Spleen (tissue), 11 donors: ENCODE measurements around the gene MYBPC3. TPM values are rescaled to one million over a fixed set of nuclear protein-coding genes. Genes with fewer than 3 reads are reported as not detected.

Experiments used
- DNase-seq: peaks from one replicate; pipeline ENCODE4 v3.0.0-alpha.2; 2020
- H3K27ac ChIP-seq, 8 donors: fragments of 200-600 bp; sonication (generic) in 7 of 8; 1 replicate in 4 of 8; 2 replicates in 4 of 8; pipeline versions ENCODE4 v1.5.0 to v1.8.0; 2016 to 2021; ENCODE audit warnings: inconsistent platforms in 4 of 8, mild to moderate bottlenecking in 4 of 8, moderate library complexity in 1 of 8
- H3K27me3 ChIP-seq, 7 donors: fragments of 200-600 bp; sonication (generic) in 6 of 7; replicated peaks in 1 of 7; 1 replicate in 4 of 7; 2 replicates in 3 of 7; pipeline versions ENCODE4 v1.5.0 to v1.8.0; 2016 to 2021; ENCODE audit warnings: inconsistent platforms in 3 of 7, mild to moderate bottlenecking in 1 of 7
- H3K36me3 ChIP-seq, 6 donors: fragments of 200-600 bp; sonication (generic) in 5 of 6; 1 replicate in 4 of 6; 2 replicates in 2 of 6; pipeline versions ENCODE4 v1.5.0 to v1.8.0; 2016 to 2021; ENCODE audit warnings: inconsistent platforms in 2 of 6
- H3K4me1 ChIP-seq, 6 donors: fragments of 200-600 bp; sonication (generic) in 5 of 6; 1 replicate in 3 of 6; 2 replicates in 3 of 6; pipeline versions ENCODE4 v1.5.0 to v1.8.0; 2016 to 2021; ENCODE audit warnings: inconsistent platforms in 3 of 6
- H3K4me3 ChIP-seq, 8 donors: fragments of 200-600 bp; sonication (generic) in 7 of 8; 1 replicate in 4 of 8; 2 replicates in 4 of 8; pipeline versions ENCODE4 v1.5.0 to v1.8.0; 2016 to 2021; ENCODE audit warnings: inconsistent platforms in 4 of 8, mild to moderate bottlenecking in 4 of 8, moderate library complexity in 2 of 8
- H3K9me3 ChIP-seq, 8 donors: fragments of 200-600 bp; sonication (generic) in 7 of 8; 1 replicate in 4 of 8; 2 replicates in 4 of 8; pipeline versions ENCODE4 v1.5.0 to v1.8.0; 2016 to 2021; ENCODE audit warnings: inconsistent platforms in 4 of 8
- POLR2A ChIP-seq, 3 donors: fragments of 450-650 bp; IDR thresholded peaks; one replicate each; pipeline ENCODE4 v1.5.1; 2017; ENCODE audit warnings: antibody characterized with exemption in 3 of 3, mild to moderate bottlenecking in 1 of 3
- POLR2AphosphoS5 ChIP-seq, 3 donors: sonication (generic); formaldehyde crosslinking; IDR thresholded peaks; one replicate each; pipeline ENCODE4 v1.5.1; 2017; ENCODE audit warnings: antibody characterized with exemption in 3 of 3
- WGBS, 5 donors: extraction: QIAGEN DNeasy Blood & Tissue Kit in 3 of 5; methylation state at CpG; one replicate each; pipeline versions ENCODE4 v1.1.5 to v1.1.7; 2013 to 2018; 5-methylcytosine and 5-hydroxymethylcytosine counted together
- intact Hi-C: fragments of 100-400 bp; cut with DNase I; formaldehyde crosslinking; loops from one replicate; pipeline ENCODE4 v1.15.0; 2023; ENCODE audit warnings: low total_unique reads
- polyA plus RNA-seq, 3 donors: library from polyadenylated mRNA; stranded (reverse); fragments of 200-250 nt; gene quantifications; one replicate each; pipeline ENCODE4 v1.2.1, GENCODE V29; 2013
- total RNA-seq, 7 donors: library from RNA; depleted of rRNA in 3 of 7; stranded (reverse); fragments of >200 nt in 3 of 7; fragmentation: NEBNext Ultra II Directional in 4 of 7; extraction: Animal tissue kit (Norgen Biotek cat#: 25700) in 4 of 7; gene quantifications; one replicate each; pipeline versions ENCODE4 v1.1.0 to v1.2.1, GENCODE V29; 2016 to 2021
- TF ChIP-seq, protein P1 (sequence below), 11 experiments: fragments of 200-600 bp in 7 of 11; fragments of 450-650 bp in 4 of 11; sonication (generic) in 4 of 11; IDR thresholded peaks in 8 of 11; conservative IDR thresholded peaks in 3 of 11; 1 replicate in 7 of 11; 2 replicates in 4 of 11; pipeline versions ENCODE4 v1.4.0 to v1.8.0; 2016 to 2021; ENCODE audit warnings: antibody characterized with exemption in 11 of 11, inconsistent platforms in 4 of 11, mild to moderate bottlenecking in 1 of 11
- donor health status: healthy with polysubstance abuse.
- donor health status: DM: no; HTN: no; CAD: no; lungs with moderate emphysema.
- donor health status: DM: no; HTN: no; CAD: no.
- donor health status: Bipolar disorder and iron deficiency.
- donor health status: healthy.
- donor health status: DM: no; HTN: no; CAD: no.
- donor health status: DM: yes; HTN: yes; CAD: no.

MYBPC3 gene
- total and polyA plus RNA-seq, 10 donors: 0.49 to 4.7 (median 1.5) TPM

DNA sequence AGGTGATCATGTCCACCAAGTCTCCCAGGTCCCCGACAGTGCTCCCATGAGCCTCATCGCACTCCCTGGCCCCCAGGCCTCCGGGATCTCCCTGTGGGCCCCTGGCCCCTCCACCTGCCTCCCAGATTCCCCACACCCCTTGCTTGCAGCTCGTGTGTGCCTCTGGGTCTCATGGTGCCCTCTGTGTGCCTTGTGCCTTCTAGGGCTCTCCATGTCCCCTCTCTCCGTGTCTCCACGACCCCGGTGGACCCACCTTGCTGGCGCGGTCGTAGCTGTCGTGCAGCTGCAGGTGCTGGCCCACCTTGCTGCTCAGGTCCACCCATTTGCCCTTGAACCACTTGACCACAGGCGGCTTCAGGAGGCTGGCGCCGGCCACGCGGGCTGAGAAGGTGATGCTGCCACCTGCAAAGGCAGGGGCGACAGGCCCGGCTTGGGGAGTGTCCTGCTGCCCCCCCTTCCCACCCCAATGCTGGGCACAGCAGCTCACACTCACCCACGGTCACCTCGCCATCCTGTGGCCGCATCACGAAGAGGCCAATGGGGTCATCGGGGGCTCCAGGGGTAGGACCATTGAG is 2.9 kb downstream of the MYBPC3 start:
- Histone ChIP-seq H3K27me3 (peaks cover 0 to 18% (median 0%) of the 10 kb centered on the region in 7 donors), H3K36me3 (peaks cover 0 to 44% (median 1%) of the 10 kb centered on the region in 6 donors), H3K4me1 (peaks cover 0 to 24% (median 9%) of the 10 kb centered on the region in 6 donors), H3K27ac (no peak overlapping the region), H3K9me3 (no peaks in the 10 kb centered on the region), H3K4me3 (no peak overlapping the region)
- 84 to 95% (median 90%) methylated on average over 16 to 23 of the region's 23 CpGs for WGBS, 5 donors
- no peak for DNase-seq
- intact Hi-C loops: no loop called here
- TF ChIP-seq POLR2AphosphoS5 (IDR thresholded peaks at IDR 0.05) (peak in 1 of 3 donors; percentile 28), POLR2A (IDR thresholded peaks at IDR 0.05) (no peak)

DNA sequence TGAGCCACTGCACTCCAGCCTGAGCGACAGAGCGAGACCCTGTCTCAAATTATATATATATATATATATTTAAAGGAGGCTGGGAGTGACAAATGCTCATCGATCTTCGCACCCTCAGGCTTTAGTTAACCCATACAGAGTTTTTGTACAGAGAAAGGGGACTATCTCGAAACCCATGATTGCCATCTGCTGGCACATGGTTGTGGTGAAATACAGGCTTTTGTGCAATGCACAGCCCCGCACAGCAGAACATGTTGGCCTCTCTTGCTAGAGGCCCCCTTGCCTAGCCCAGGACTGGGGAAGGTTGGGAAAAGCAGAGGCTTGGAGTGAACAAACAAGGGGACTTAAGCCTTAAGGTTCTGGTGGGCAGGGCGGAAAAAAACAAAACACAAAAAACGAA is 3.6 kb downstream of the MYBPC3 start:
- intact Hi-C loops: no loop called here
- Histone ChIP-seq H3K27me3 (peaks cover 0 to 18% (median 0%) of the 10 kb centered on the region in 7 donors), H3K9me3 (no peaks in the 10 kb centered on the region), H3K36me3 (peaks cover 0 to 42% (median 0%) of the 10 kb centered on the region in 6 donors), H3K4me1 (peaks cover 0 to 23% (median 9%) of the 10 kb centered on the region in 6 donors), H3K27ac (no peak overlapping the region), H3K4me3 (no peak overlapping the region)
- TF ChIP-seq, protein P1, sequence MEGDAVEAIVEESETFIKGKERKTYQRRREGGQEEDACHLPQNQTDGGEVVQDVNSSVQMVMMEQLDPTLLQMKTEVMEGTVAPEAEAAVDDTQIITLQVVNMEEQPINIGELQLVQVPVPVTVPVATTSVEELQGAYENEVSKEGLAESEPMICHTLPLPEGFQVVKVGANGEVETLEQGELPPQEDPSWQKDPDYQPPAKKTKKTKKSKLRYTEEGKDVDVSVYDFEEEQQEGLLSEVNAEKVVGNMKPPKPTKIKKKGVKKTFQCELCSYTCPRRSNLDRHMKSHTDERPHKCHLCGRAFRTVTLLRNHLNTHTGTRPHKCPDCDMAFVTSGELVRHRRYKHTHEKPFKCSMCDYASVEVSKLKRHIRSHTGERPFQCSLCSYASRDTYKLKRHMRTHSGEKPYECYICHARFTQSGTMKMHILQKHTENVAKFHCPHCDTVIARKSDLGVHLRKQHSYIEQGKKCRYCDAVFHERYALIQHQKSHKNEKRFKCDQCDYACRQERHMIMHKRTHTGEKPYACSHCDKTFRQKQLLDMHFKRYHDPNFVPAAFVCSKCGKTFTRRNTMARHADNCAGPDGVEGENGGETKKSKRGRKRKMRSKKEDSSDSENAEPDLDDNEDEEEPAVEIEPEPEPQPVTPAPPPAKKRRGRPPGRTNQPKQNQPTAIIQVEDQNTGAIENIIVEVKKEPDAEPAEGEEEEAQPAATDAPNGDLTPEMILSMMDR (IDR thresholded peaks at IDR 0.05 in 8 of 11, conservative IDR thresholded peaks at IDR 0.05 in 3 of 11): peak in 2 of 11 experiments; percentile 11 to 15
- no peak for TF ChIP-seq POLR2AphosphoS5 (IDR thresholded peaks at IDR 0.05)
- 48 to 75% (median 62%) methylated on average over 6 to 8 of the region's 8 CpGs for WGBS, 5 donors
- no peak for DNase-seq

DNA sequence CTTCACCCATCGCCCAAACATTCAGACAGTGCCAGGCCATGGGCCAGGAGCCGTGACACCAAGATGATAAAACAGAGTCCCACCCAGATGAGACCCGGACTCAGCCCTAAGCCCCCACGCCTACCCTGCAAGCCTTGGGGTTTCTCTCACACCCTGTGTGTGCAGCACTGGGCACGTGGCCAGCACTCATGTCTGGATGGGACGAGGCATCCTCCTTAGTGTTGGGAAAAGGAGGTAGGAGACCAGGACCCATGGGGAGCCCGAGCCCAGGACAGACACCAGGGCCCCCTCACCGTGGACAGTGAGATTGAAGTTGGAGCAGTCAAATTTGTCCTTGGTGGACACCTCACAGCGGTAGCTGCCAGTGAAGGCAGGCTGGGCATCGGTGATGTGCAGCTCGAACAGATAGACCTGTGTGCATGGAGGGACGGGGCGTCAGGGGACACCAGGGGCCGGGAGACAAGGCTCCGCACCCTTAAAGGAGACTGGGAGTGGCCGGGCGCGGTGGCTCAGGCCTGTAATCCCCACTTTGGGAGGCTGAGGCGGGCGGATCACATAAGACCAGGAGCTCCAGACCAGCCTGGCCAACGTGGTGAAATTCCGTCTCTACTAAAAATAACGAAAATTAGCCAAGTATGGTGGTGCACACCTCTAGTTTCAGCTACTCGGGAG is 4.2 kb downstream of the MYBPC3 start:
- peaks cover 0 to 37% (median 0%) of the 10 kb centered on the region in 6 donors for H3K36me3 ChIP-seq
- no peak overlapping the region for H3K27ac ChIP-seq
- no peak for TF ChIP-seq POLR2A (IDR thresholded peaks at IDR 0.05)
- TF ChIP-seq, protein P1 (IDR thresholded peaks at IDR 0.05 in 8 of 11, conservative IDR thresholded peaks at IDR 0.05 in 3 of 11): no peak
- no peak for TF ChIP-seq POLR2AphosphoS5 (IDR thresholded peaks at IDR 0.05)
- peaks cover 0 to 23% (median 9%) of the 10 kb centered on the region in 6 donors for H3K4me1 ChIP-seq
- WGBS, 5 donors: 85 to 90% (median 88%) methylated on average over 22 to 24 of the region's 24 CpGs
- DNase-seq: no peak
- no peaks in the 10 kb centered on the region for H3K9me3 ChIP-seq
- intact Hi-C loops: no loop called here
- no peak overlapping the region for H3K4me3 ChIP-seq
- peaks cover 0 to 18% (median 0%) of the 10 kb centered on the region in 7 donors for H3K27me3 ChIP-seq

DNA sequence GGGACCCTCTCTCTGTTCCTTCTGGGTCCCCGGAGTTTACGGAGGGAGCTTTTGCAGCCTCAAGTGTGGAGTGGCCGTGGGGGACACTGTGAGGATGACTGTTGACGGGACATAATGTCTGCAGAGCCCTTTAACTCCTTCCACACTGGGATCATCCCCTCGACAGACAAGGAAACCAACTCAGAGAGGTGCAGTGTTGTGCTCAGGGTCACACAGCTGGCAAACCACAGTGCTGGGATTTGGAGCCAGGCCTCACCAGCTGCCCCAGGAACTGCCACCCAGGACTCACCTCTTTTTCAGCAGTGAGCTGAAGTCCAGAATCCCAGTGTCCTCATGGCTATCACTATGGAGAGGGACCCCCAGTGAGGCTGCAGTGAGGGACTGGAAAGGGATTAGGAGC is 5.4 kb downstream of the MYBPC3 start:
- DNase-seq: no peak
- TF ChIP-seq, protein P1 (IDR thresholded peaks at IDR 0.05 in 8 of 11, conservative IDR thresholded peaks at IDR 0.05 in 3 of 11): no peak
- TF ChIP-seq POLR2AphosphoS5 (IDR thresholded peaks at IDR 0.05) (no peak), POLR2A (IDR thresholded peaks at IDR 0.05) (no peak)
- intact Hi-C loops: no loop called here
- H3K4me1 ChIP-seq: peaks cover 0 to 15% (median 6%) of the 10 kb centered on the region in 6 donors
- no peak overlapping the region for H3K4me3 ChIP-seq
- H3K27me3 ChIP-seq: peaks cover 0 to 18% (median 0%) of the 10 kb centered on the region in 7 donors
- no peak overlapping the region for H3K27ac ChIP-seq
- H3K9me3 ChIP-seq: no peaks in the 10 kb centered on the region
- peaks cover 0 to 41% (median 0%) of the 10 kb centered on the region in 6 donors for H3K36me3 ChIP-seq
- WGBS, 5 donors: 68 to 86% (median 77%) methylated on average over 4 to 5 of the region's 5 CpGs
